Mesendoderm (in vitro differentiated cells): ENCODE measurements around the gene C6orf62.

ENCODE experiments used
- DNase-seq: peaks from one replicate; pipeline ENCODE4 v3.0.0; 2013
- H2AK5ac ChIP-seq: 2 replicates; pipeline ENCODE4 v1.6.1; 2013; ENCODE audit warnings: low read length, inconsistent platforms
- H2BK120ac ChIP-seq: 2 replicates; pipeline ENCODE4 v1.6.1; 2013; ENCODE audit warnings: low read depth, mild to moderate bottlenecking, low read length, moderate library complexity, mixed read lengths
- H2BK15ac ChIP-seq: replicated peaks from 2 replicates; pipeline ENCODE4 v1.6.1; 2013; ENCODE audit warnings: low read depth, mild to moderate bottlenecking, moderate library complexity
- H2BK5ac ChIP-seq: 2 replicates; pipeline ENCODE4 v1.6.1; 2013; ENCODE audit warnings: low read length, inconsistent platforms
- H3K18ac ChIP-seq: 2 replicates; pipeline ENCODE4 v1.6.1; 2013; ENCODE audit warnings: mild to moderate bottlenecking, low read length, mixed read lengths
- H3K23ac ChIP-seq: one replicate; pipeline ENCODE4 v1.6.1; 2013; ENCODE audit warnings: low read length
- H3K27ac ChIP-seq: 2 replicates; pipeline ENCODE4 v1.5.1; 2013; ENCODE audit warnings: low read depth, mild to moderate bottlenecking, inconsistent platforms, low read length, moderate library complexity
- H3K27me3 ChIP-seq: 2 replicates; pipeline ENCODE4 v1.6.1; 2013; ENCODE audit warnings: low read length, control low read depth, mild to moderate bottlenecking, inconsistent platforms; ENCODE audit not compliant: insufficient read depth, poor library complexity
- H3K36me3 ChIP-seq: 2 replicates; pipeline ENCODE4 v1.6.1; 2013; ENCODE audit warnings: low read length, inconsistent platforms; ENCODE audit not compliant: control insufficient read depth, insufficient read depth
- H3K4ac ChIP-seq: one replicate; pipeline ENCODE4 v1.6.1; 2013; ENCODE audit warnings: low read depth, mild to moderate bottlenecking, low read length, moderate library complexity
- H3K4me1 ChIP-seq: 2 replicates; pipeline ENCODE4 v1.6.1; 2013; ENCODE audit warnings: low read depth, low read length, inconsistent platforms; ENCODE audit not compliant: control insufficient read depth
- H3K4me2 ChIP-seq: 2 replicates; pipeline ENCODE4 v1.6.1; 2013; ENCODE audit warnings: low read length
- H3K4me3 ChIP-seq: 2 replicates; pipeline ENCODE4 v1.5.1; 2013; ENCODE audit warnings: mild to moderate bottlenecking, low read length
- H3K56ac ChIP-seq: one replicate; pipeline ENCODE4 v1.6.1; 2013; ENCODE audit warnings: low read length
- H3K79me1 ChIP-seq: 2 replicates; pipeline ENCODE4 v1.6.1; 2013; ENCODE audit warnings: low read length, inconsistent platforms
- H3K79me2 ChIP-seq: 2 replicates; pipeline ENCODE4 v1.6.1; 2013; ENCODE audit warnings: mild to moderate bottlenecking, low read length; ENCODE audit not compliant: control insufficient read depth, insufficient read depth
- H3K9ac ChIP-seq: 2 replicates; pipeline ENCODE4 v1.6.1; 2013; ENCODE audit warnings: low read length, inconsistent platforms
- H4K5ac ChIP-seq: one replicate; pipeline ENCODE4 v1.6.1; 2013; ENCODE audit warnings: low read length
- H4K8ac ChIP-seq: one replicate; pipeline ENCODE4 v1.6.1; 2013; ENCODE audit warnings: low read depth, mild to moderate bottlenecking, control low read depth, low read length, moderate library complexity
- WGBS: extraction: QIAGEN DNeasy Blood & Tissue Kit; methylation state at CpG from one replicate; pipeline ENCODE4 v1.1.7; 2013; ENCODE audit warnings: low lambda C conversion rate, missing lambda C conversion rate; ENCODE audit not compliant: insufficient coverage; ENCODE audit errors: extremely low coverage; 5-methylcytosine and 5-hydroxymethylcytosine counted together

Gene C6orf62

DNA sequence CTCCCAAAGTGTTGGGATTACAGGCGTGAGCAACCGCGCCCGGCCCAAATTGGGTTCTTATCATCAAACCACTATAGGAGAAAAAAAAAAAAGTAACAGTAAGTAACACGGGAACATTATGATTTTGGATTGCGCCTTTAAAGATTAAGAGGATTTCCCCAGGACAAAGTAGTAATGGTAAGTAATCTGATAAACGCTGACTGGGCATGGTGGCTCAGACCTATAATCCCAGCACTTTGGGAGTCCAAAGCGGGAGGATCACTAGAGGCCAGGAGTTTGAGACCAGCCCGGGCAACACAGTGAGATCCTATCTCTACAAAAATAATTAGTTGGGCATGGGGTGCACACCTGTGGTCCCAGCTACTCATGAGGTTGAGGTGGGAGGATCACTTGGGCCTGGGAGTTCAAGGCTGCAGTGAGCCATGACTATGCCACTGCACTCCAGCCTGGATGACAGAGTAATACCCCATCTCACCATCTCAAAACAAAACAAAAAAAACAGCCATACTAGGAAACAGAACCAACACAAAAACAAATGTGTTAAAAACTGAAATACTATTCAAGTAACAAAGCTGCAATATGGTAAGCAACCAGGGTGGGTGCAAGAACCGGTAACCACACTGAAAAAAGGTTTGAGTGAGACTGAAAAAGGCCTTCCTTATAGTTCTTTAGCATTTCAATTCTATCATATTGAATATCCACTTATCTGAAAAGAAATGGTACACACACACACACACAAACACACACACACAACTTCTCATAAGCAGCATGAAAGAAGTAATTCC lies 8.2 kb downstream of the C6orf62 start:
- Histone ChIP-seq H3K27me3 (no peaks in the 10 kb centered on the region), H3K4me1 (no peaks in the 10 kb centered on the region), H3K56ac (no peak overlapping the region), H3K36me3 (peaks cover 2% of the 10 kb centered on the region), H2BK5ac (no peak overlapping the region), H3K79me1 (no peaks in the 10 kb centered on the region), H3K79me2 (peaks cover 13% of the 10 kb centered on the region), H2BK15ac (no peak overlapping the region), H2BK120ac (no peak overlapping the region), H3K4me3 (no peak overlapping the region), H3K23ac (no peak overlapping the region), H4K5ac (no peak overlapping the region), H4K8ac (no peak overlapping the region), H3K4me2 (no peak overlapping the region), H3K9ac (no peak overlapping the region), H3K18ac (no peak overlapping the region), H2AK5ac (no peak overlapping the region), H3K4ac (no peak overlapping the region), H3K27ac (no peak overlapping the region)
- WGBS: no CpG with 5 or more reads among the region's 10 CpGs
- DNase-seq: no peak

DNA sequence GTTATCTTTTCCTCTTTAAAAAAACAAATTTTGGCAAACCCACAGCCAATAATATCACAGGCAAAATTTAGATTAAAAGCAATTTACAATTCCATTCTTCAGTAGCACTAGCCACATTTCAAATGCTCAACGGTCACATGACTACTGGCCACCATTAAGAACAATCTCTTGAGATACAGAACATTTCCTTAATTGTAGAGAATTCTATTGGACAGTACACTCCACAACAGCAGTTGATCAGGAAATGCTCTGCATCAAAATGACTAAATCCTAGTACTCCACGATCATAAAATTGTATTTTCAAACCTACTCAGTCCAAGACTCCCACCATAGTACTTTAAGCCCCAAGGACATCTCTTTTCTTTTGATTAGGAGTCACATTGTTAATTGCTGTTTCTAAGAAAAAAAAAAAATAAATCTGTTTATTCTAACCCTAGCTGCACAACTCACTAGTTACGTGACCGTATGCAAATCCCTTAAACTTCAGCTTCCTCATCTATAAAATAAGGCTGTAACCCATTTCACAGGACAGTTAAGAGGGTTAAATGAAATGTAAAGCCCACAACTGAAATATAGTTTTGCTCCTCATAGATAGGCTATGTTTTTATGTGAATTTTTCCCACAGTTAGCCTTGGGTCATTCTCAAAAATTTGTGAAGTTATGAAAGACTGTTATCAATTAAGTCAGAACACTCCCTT lies 9.8 kb downstream of the C6orf62 start:
- H3K79me1 ChIP-seq: no peaks in the 10 kb centered on the region
- H3K4me3 ChIP-seq: no peak overlapping the region
- H3K18ac ChIP-seq: no peak overlapping the region
- no peak overlapping the region for H3K56ac ChIP-seq
- no peak overlapping the region for H3K27ac ChIP-seq
- H4K5ac ChIP-seq: no peak overlapping the region
- H3K4ac ChIP-seq: no peak overlapping the region
- no peak overlapping the region for H3K4me2 ChIP-seq
- H3K27me3 ChIP-seq: no peaks in the 10 kb centered on the region
- peaks cover 7% of the 10 kb centered on the region for H3K79me2 ChIP-seq
- H3K4me1 ChIP-seq: no peaks in the 10 kb centered on the region
- no peak overlapping the region for H2BK15ac ChIP-seq
- H3K23ac ChIP-seq: no peak overlapping the region
- WGBS: no CpG with 5 or more reads among the region's 4 CpGs
- peaks cover 2% of the 10 kb centered on the region for H3K36me3 ChIP-seq
- no peak overlapping the region for H4K8ac ChIP-seq
- H2BK120ac ChIP-seq: no peak overlapping the region
- no peak for DNase-seq
- no peak overlapping the region for H2BK5ac ChIP-seq
- no peak overlapping the region for H2AK5ac ChIP-seq
- no peak overlapping the region for H3K9ac ChIP-seq

DNA sequence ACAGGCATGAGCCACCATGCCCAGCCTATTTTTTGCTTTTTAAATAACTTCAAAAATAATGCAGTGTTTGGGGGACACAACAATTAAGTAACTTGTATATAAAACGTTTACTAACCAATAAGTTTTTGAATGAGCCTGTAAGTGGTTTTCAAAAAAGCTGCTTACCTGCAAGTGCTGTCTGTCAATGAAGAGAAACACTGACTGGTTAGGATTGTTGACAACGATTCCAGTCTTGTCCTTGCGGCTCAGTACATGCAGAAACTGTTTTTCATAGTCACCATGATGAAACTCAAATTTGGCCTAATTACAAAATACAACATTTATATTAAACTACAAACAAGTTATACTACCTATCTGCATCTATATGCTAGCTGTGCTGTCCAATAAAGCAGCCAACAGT lies 10.3 kb downstream of the C6orf62 start:
- no peak overlapping the region for H2AK5ac ChIP-seq
- H3K18ac ChIP-seq: no peak overlapping the region
- no peaks in the 10 kb centered on the region for H3K79me1 ChIP-seq
- no peak overlapping the region for H4K8ac ChIP-seq
- H3K79me2 ChIP-seq: peaks cover 4% of the 10 kb centered on the region
- H2BK15ac ChIP-seq: no peak overlapping the region
- WGBS: no CpG with 5 or more reads among the region's 3 CpGs
- no peak overlapping the region for H2BK120ac ChIP-seq
- H3K9ac ChIP-seq: no peak overlapping the region
- no peaks in the 10 kb centered on the region for H3K4me1 ChIP-seq
- H2BK5ac ChIP-seq: no peak overlapping the region
- peaks cover 2% of the 10 kb centered on the region for H3K36me3 ChIP-seq
- H4K5ac ChIP-seq: no peak overlapping the region
- no peak overlapping the region for H3K4me3 ChIP-seq
- no peak overlapping the region for H3K56ac ChIP-seq
- no peak overlapping the region for H3K23ac ChIP-seq
- no peaks in the 10 kb centered on the region for H3K27me3 ChIP-seq
- H3K4me2 ChIP-seq: no peak overlapping the region
- H3K4ac ChIP-seq: no peak overlapping the region
- no peak overlapping the region for H3K27ac ChIP-seq
- DNase-seq: no peak

DNA sequence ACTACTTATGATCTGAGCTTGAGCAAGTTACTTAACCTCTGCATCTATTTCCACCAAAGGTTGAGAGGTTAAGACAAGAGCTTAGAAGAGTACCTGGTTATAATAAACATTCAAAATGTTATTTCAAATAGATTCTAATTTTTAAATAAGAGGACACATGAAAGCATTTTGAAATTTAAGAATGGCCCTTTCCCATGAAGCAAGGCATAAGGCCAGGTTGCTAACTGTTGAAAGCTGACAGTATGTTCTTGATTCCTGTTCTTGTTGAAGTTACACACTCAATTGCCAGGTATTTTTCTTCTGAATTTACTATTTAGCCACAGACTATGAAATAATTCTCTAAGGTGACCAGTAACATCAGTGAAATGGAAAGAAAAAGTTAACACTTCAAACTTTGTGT lies 14.5 kb downstream of the C6orf62 start:
- Histone ChIP-seq H3K79me1 (no peaks in the 10 kb centered on the region), H2AK5ac (no peak overlapping the region), H3K79me2 (no peaks in the 10 kb centered on the region), H3K4me2 (no peak overlapping the region), H2BK15ac (no peak overlapping the region), H3K9ac (no peak overlapping the region), H2BK5ac (no peak overlapping the region), H3K23ac (no peak overlapping the region), H3K27me3 (no peaks in the 10 kb centered on the region), H3K36me3 (peaks cover 4% of the 10 kb centered on the region), H4K5ac (no peak overlapping the region), H3K4me3 (no peak overlapping the region), H3K56ac (no peak overlapping the region), H3K4me1 (no peaks in the 10 kb centered on the region), H3K18ac (no peak overlapping the region), H3K27ac (no peak overlapping the region), H4K8ac (no peak overlapping the region), H3K4ac (no peak overlapping the region), H2BK120ac (no peak overlapping the region)
- DNase-seq: no peak

DNA sequence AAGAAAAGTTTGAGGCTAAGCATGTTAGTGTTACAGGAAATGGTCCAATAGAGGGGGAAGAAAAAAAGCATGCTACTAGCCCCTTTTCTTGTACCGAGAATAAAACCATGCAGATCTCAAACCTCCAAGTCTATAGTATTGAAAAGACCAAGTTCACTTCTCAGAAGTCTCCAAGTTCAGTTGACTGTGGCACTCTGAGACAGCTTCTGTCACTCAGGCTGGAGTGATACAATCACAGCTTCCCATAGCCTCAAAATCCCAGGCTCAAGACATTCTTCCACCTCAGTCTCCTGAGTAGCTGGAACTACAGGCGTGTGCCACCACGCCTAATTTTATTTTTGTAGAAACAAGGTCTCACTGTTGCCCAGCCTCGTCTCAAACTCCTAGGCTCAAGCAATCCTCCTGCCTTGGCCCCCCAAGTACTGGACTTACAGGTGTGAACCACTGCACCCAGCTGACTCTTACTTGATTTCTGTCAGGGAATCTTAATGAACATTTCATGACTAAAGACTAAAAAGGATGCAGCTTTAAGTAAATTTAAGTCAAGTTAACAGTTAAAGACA lies 16.2 kb downstream of the C6orf62 start:
- Histone ChIP-seq H3K4me1 (no peaks in the 10 kb centered on the region), H4K5ac (no peak overlapping the region), H3K9ac (no peak overlapping the region), H3K79me2 (no peaks in the 10 kb centered on the region), H3K27me3 (no peaks in the 10 kb centered on the region), H2BK5ac (no peak overlapping the region), H2AK5ac (no peak overlapping the region), H3K23ac (no peak overlapping the region), H3K4me2 (no peak overlapping the region), H3K36me3 (peaks cover 4% of the 10 kb centered on the region), H4K8ac (no peak overlapping the region), H3K4ac (no peak overlapping the region), H3K79me1 (no peaks in the 10 kb centered on the region), H2BK15ac (no peak overlapping the region), H3K18ac (no peak overlapping the region), H3K56ac (no peak overlapping the region), H3K27ac (no peak overlapping the region), H3K4me3 (no peak overlapping the region), H2BK120ac (no peak overlapping the region)
- no peak for DNase-seq
- no CpG with 5 or more reads among the region's 4 CpGs for WGBS
